Breast epithelium (tissue), 3 donors: ENCODE data around the gene ZNF750.

Experiments used
- CTCF ChIP-seq, 3 donors: fragments of 450-650 bp; IDR thresholded peaks; one replicate each; pipeline ENCODE4 v1.5.1; 2016 to 2017; ENCODE audit warnings: antibody characterized with exemption in 3 of 3, mild to moderate bottlenecking in 3 of 3, moderate library complexity in 3 of 3
- POLR2A ChIP-seq: fragments of 450-650 bp; IDR thresholded peaks from one replicate; pipeline ENCODE4 v1.6.1; 2016; ENCODE audit warnings: antibody characterized with exemption, mild to moderate bottlenecking, moderate library complexity
- POLR2AphosphoS5 ChIP-seq, 3 donors: sonication (generic); formaldehyde crosslinking; IDR thresholded peaks; one replicate each; pipeline ENCODE4 v1.6.1; 2017; ENCODE audit warnings: antibody characterized with exemption in 3 of 3

GRCh38 chr17:82791532-82791931 is 48.3 kb downstream of the ZNF750 start:
- TF ChIP-seq CTCF (IDR thresholded peaks at IDR 0.05) = no peak
- TF ChIP-seq POLR2A = no peak
- no peak for TF ChIP-seq POLR2AphosphoS5 (IDR thresholded peaks at IDR 0.05)
